ENCODE data around the gene ECHS1. TPM values are rescaled to one million over a fixed set of nuclear protein-coding genes. Genes with fewer than 3 reads are reported as not detected.

The ECHS1 gene
- polyA plus RNA-seq, 2 of the 4 experiments (the other 2 are of a cell fraction) = 66.7 to 133 TPM

- ChIA-PET POLR2A (interaction anchor here (1.0 kb wide), 1 partner anchor 10 kb away, joined by 3 read pairs; no protein-coding TSS in a partner anchor), CTCF (interaction anchor here (1.4 kb wide), 1 partner anchor 71 kb away, joined by 3 read pairs; no protein-coding TSS in a partner anchor)
- H3K27ac ChIP-seq = no peak overlapping the region
- no peak overlapping the region for H3K4me3 ChIP-seq
- no peak overlapping the region for H3K4me2 ChIP-seq
- no peaks in the 10 kb centered on the region for H3K4me1 ChIP-seq
- ATAC-seq = no peak
- TF ChIP-seq HDAC2 (IDR thresholded peaks at IDR 0.05) (no peak), MYC (IDR thresholded peaks at IDR 0.05; ENCODE audit: borderline replicate concordance, low read length) (no peak), EHF (CRISPR knock-in tag; IDR thresholded peaks at IDR 0.05) (no peak), NPAS2 (CRISPR knock-in tag; IDR thresholded peaks at IDR 0.05; ENCODE audit: borderline replicate concordance) (no peak), RARB (CRISPR knock-in tag; IDR thresholded peaks at IDR 0.05) (no peak), SREBF2 (IDR thresholded peaks at IDR 0.05) (no peak)
- TF ChIP-seq, protein P1, sequence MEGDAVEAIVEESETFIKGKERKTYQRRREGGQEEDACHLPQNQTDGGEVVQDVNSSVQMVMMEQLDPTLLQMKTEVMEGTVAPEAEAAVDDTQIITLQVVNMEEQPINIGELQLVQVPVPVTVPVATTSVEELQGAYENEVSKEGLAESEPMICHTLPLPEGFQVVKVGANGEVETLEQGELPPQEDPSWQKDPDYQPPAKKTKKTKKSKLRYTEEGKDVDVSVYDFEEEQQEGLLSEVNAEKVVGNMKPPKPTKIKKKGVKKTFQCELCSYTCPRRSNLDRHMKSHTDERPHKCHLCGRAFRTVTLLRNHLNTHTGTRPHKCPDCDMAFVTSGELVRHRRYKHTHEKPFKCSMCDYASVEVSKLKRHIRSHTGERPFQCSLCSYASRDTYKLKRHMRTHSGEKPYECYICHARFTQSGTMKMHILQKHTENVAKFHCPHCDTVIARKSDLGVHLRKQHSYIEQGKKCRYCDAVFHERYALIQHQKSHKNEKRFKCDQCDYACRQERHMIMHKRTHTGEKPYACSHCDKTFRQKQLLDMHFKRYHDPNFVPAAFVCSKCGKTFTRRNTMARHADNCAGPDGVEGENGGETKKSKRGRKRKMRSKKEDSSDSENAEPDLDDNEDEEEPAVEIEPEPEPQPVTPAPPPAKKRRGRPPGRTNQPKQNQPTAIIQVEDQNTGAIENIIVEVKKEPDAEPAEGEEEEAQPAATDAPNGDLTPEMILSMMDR (IDR thresholded peaks at IDR 0.05) = no peak
- no peaks in the 10 kb centered on the region for H3K9me3 ChIP-seq
- no peak for DNase-seq (ENCODE audit: low read depth in 1 of 2, low spot score in 1 of 2)
- no peak for FAIRE-seq
- 86% methylated on average over 9 of the region's 10 CpGs for WGBS (ENCODE audit: missing lambda C conversion rate)
Measured at GRCh38 chr10:133400624-133401424, 27.7 kb upstream of the ECHS1 start.

DNA sequence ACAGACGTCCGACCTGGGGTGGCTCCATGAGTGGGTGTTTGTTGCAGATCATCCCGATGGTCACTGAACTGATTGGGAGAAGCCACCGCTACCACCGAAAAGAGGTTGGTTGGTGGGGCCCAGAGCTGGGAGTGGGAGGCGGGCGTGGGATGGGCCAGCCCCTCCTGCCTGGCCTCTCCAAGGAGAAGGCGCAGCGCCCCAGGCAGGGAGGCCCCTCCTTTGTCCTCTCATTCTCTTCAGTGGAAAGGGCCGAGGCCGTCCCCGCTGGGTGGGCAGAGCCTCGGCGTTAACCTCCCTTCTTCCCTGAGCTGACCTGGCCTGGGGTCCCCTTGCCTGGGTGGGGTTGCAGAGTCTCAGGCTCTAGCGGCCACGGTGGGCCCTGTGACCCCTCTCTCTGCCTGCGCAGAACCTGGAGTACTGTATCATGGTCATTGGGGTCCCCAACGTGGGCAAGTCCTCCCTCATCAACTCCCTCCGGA, 26.0 kb upstream of the ECHS1 start:
- no peak for FAIRE-seq
- CTCF ChIA-PET = interaction anchor here (1.1 kb wide), 1 partner anchor 70 kb away, joined by 3 read pairs; no protein-coding TSS in a partner anchor
- Histone ChIP-seq H3K4me2 (no peak overlapping the region), H3K27ac (no peak overlapping the region), H3K4me1 (peaks cover 6% of the 10 kb centered on the region; the same call in 1 of the 3 replicates), H3K9me3 (no peaks in the 10 kb centered on the region), H3K4me3 (no peak overlapping the region)
- no peak for DNase-seq (ENCODE audit: low read depth in 1 of 2, low spot score in 1 of 2)
- ATAC-seq = no peak
- POLR2A ChIA-PET = no interaction called here
- TF ChIP-seq ESRRA (IDR thresholded peaks at IDR 0.05; ENCODE audit: borderline replicate concordance, low read length) (no peak), ATOH8 (CRISPR knock-in tag; IDR thresholded peaks at IDR 0.05; ENCODE audit: low read depth) (no peak), GATA3 (IDR thresholded peaks at IDR 0.05; ENCODE audit: borderline replicate concordance) (no peak), ZNF302 (CRISPR knock-in tag; IDR thresholded peaks at IDR 0.05) (no peak), EP300 (IDR thresholded peaks at IDR 0.05) (no peak), HOXB13 (CRISPR knock-in tag; IDR thresholded peaks at IDR 0.05; ENCODE audit: low read depth) (no peak), PHF8 (IDR thresholded peaks at IDR 0.05; ENCODE audit: borderline replicate concordance, low read depth) (no peak), CEBPB (IDR thresholded peaks at IDR 0.05) (no peak), TP53 (CRISPR knock-in tag; IDR thresholded peaks at IDR 0.05) (no peak), POLR2AphosphoS2 (conservative IDR thresholded peaks at IDR 0.05; ENCODE audit: low read length) (no peak), NR3C1 (IDR thresholded peaks at IDR 0.05) (no peak), HEYL (CRISPR knock-in tag; IDR thresholded peaks at IDR 0.05) (no peak), SREBF2 (IDR thresholded peaks at IDR 0.05) (no peak), MAFK (IDR thresholded peaks at IDR 0.05; ENCODE audit: partially characterized antibody) (no peak), ZSCAN20 (CRISPR knock-in tag; IDR thresholded peaks at IDR 0.05) (no peak), JUNB (IDR thresholded peaks at IDR 0.05) (no peak), RFX5 (IDR thresholded peaks at IDR 0.05) (no peak)
- TF ChIP-seq, protein P2, sequence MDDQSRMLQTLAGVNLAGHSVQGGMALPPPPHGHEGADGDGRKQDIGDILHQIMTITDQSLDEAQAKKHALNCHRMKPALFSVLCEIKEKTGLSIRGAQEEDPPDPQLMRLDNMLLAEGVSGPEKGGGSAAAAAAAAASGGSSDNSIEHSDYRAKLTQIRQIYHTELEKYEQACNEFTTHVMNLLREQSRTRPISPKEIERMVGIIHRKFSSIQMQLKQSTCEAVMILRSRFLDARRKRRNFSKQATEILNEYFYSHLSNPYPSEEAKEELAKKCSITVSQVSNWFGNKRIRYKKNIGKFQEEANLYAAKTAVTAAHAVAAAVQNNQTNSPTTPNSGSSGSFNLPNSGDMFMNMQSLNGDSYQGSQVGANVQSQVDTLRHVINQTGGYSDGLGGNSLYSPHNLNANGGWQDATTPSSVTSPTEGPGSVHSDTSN (IDR thresholded peaks at IDR 0.05) = no peak
- 91% methylated on average over 19 of the region's 19 CpGs for WGBS (ENCODE audit: missing lambda C conversion rate)
